ENCODE data around the gene MYRIP.

The MYRIP gene

DNA sequence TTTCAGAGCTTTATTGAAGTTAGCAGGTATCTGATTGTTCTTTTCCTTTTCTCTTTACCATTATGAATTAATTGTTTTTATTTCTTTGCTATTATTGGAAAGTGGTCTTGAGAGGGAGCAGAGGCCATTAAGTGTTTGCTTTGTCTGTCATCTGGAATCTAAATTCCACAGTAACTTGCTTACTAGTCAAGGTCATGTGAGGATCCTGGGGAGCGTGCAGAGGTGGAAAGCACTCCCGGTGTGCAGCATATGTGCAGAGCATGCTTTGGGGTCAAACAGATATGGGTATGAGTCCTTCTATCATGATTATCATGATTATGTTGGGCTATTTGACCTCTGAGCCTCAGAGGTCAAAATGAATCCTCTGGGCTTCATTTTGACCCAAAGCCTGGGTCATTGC lies 96.4 kb downstream of the MYRIP start:
- no peak for DNase-seq (ENCODE audit: low spot score)

DNA sequence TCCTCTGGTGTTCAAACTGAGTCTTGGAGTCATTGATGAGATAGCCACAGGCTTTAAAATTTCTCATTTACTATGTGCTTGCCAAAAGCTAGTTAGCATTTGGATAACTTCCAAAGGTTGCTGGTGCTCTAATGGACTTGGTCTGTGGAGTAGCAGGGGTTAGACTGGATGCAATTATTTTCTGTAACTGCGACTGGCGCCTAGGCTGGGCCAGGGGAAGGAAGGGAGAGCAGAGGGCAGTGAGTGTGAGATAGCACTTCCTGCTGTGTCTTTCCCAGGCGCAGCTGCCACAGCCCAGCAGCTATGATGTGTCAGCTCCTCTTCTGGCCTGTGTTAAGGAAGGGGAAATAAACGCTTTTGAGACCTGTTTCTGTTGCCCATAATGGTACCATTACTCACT lies 98.6 kb downstream of the MYRIP start:
- DNase-seq (ENCODE audit: low spot score) = no peak

DNA sequence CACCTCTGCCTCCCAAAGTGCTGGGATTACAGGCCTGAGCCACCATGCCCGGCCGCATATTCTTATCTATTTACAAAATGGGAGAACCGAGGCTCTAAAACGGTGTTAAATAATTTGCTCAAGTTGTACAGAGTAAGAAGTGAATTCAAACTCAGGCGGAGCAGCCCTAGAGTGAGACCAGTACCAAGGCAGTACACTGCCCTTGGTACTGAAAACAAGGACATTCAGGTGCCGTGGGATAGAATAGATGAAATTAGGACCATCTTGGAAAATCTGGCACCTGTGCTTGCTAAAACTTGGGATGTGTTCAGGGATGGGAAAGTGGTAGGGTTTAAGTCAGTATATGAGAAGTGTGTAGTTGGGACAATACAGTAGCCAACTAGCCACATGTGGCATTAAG lies 100.7 kb downstream of the MYRIP start:
- DNase-seq (ENCODE audit: low spot score) = no peak

DNA sequence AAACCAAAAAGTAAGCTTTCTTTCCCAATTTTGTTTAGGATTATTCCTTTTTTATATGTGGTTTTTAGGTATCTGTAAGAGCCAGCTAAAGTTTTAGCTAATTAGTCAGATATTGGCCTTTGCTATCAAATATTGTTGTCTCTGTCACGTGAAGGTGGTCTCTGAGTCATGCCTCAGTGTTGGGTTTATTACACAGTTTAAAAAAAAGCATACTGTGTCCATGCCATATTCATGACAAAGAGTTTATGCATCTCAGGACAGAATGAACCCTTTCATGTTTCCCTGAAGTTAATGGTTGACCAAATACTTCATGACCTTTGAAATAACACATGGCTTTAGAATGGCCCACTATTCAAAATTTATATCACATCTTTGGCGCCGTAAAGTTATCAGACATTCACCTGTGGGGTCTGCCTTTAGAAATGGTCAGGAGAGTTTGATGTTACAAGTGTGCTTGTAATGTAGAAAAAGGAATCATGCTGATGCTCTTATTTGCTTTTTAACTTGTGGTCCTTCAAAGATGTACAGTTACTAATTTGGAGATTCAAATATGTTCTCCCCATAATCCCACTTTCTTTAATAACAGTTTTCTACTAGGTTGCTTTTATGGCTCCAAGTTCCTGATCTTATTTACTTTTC lies 101.5 kb downstream of the MYRIP start:
- no peak for DNase-seq (ENCODE audit: low spot score)

DNA sequence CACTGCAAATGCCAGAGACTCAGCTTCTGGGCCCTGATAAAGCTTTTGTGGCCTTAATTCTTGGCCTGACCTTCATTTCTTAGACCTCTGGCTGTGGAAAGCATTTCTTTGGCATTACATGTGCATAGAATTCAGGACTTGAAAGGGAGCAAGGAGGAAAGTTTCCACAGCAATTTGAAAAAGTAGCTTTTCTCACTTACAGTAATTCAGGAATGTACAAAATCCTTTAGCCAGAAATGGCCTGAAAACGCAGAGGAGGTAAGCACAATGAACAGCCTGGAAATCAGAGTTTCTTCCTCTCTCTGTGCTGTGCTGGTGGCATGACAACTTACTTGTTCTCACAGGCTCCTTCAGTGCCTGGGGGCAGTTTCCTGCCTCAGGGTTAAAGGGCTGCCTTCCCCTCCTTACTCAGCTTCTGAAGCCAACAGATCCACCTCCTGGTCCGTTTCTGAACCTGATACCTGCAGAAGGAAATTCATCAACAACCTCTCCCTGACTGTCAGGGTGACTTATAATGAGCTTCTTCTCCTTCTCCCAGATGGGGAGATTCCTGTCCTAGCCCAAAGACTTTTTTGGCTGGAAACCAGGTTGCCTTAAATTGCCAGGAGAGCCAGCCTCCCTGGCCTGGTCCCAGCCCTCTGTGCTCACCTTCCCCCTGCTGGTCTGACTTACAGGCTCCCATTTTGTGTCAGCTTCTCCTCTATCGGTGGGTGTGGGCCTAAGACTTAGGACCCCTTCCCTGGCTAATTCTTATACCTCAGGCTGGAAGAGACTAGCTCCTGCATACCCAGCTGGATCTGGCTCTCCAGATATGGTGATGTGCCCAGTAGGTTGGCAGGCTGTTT lies 102.3 kb downstream of the MYRIP start:
- DNase-seq (ENCODE audit: low spot score) = no peak

DNA sequence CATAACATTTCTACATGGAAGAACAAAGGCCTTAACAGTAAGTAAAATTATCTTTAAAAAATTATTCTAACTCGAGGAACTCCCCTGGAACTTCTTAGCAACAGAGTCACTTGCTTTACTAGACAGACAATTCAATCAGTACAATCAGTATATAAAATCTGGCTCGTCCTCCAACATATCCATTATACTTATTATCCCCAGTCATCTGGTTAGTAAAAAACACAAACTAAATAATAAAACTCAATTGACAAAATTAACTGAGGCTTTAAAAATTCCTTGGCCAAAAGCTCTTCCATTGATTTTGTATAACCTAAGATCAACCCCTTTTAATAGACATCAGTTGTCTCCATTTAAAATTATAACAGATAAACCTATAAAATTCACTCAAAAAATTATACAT lies 105.6 kb downstream of the MYRIP start:
- DNase-seq (ENCODE audit: low spot score) = no peak

DNA sequence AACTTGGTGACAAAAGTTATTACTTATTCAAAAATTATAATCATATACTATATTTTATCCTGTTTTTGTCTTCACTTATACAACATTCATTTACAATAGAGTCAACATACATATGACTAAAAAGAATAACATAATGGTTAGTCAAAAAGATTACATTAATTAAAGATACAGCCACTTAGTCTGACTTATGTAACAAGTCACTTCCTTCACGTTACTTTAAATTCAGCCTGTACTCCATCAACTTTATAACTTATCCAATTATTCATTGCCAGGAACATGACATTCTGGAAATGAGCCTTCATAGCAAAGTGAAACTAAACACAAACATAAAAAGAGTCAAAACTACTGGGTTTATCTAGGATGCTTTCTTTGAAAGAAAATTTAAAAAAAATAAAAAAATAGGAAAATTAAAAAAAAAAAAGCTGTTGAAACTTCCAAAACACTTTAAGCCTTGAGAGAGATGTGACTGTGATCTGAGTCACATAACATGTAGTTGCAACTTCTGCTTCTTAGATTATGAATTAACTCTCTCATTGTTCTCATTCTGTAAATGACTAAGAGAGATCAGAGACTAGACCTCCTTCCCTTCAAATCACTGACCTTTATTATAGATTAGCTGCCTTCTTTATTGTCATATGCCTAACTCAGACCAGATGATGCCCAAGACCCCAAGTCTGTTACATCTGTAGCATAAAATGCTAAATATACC lies 107.8 kb downstream of the MYRIP start:
- DNase-seq (ENCODE audit: low spot score) = no peak

DNA sequence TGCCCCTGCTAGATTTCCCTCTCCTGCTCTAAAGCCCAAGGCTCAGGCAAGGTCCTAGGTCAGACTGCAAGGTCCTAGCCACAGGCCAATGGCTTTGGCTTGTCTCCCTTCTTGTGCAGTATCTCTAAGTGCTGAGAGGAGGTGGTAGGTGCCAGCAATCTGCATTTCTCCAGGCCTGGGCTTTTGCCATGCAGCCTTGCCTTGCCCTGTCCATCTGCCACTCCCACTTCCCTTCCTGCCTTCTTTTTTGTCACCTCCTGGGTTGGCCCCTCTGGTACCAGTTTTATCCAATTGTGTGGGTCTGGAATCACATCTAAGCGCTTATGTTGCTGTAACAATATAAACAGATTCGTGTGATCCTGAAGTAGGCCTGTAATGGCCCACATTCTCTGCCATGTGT lies 109.9 kb downstream of the MYRIP start:
- DNase-seq (ENCODE audit: low spot score) = no peak

DNA sequence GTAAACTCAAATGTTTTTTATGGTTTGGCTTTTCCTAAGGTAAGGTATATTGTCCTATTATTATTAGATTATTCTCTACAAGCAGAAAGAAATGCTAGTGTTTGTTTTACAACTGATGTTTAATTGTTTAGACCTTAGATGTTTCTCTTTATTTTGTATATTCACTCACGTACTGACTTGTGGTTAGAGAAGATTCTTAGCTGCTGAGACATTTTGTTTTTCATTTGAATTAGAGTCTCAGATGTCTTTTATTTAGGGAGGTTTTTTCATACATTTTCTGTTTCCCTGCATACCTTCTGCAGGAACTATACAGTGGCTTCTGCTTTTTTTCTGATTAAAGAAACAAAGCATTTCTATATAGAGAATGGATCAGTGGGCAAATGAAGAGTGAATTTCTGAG lies 110.9 kb downstream of the MYRIP start:
- no peak for DNase-seq (ENCODE audit: low spot score)

DNA sequence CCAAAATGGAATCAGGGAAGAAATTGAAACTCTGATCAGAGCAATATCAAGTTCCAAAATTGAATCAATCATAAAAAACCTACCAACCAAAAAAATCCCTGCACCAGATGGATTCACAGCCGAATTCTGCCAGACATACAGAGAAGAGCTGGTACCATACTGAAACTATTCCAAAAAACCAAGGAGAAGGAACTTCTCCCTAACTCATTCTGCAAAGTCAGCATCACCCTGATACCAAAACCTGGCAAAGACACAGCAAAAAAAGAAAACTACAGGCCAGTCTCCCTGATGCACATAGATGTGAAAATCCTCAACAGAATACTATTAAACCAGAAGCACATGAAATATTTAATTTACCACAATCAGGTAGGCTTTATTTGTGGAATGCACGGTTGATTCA lies 118.1 kb downstream of the MYRIP start:
- DNase-seq (ENCODE audit: low spot score) = no peak

DNA sequence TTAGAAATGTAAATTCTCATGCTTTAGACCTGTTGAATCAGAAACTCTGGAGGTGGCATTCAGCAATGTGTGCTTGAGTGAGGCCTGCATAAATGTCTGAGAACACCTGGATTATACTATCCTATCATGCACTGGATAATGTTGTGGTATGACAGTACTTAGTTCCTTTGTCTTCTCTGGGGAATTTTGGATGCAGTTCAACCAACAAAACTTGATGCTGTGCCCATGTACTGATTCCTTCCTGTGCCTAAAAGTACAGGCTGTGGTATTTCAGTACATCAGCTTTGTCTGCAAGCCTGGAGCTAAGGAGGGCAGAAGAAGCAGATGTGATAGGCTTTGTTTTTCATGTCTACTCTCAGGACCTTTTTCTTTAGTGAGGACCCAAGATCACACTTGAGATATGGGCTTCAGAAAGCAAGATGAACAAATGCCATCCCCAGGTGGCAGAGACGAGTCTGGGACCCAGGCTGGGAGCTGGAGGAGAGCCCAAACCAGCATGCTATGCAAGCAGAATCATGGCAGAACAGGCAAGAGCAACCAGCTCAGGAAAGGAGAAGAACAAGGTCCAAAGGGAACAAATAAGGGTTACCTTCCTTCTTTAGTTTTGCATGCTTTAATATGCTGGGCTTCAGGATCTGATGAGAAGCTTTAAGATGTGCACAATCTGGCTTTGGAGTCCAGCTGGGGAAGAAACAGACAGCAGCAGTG lies 124.7 kb downstream of the MYRIP start:
- DNase-seq (ENCODE audit: low spot score) = no peak

DNA sequence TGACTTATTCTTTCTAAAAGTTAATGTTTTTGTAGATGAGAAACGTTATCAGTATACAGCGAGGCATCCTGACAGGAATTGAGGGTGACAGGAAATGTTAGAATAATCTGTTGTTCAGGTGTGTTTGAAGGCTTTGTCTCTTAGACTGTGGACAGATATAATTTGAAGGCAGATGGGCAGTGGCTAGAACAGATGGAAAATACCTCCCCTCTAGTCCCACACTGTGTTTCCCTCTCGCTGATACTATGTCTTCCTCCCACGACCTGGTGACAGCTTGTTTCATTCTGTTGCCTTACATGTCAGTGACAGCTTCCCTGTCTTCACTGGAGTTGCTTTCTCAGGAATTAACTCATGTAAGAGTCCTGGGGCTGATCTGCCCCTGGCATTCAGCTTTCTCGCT lies 125.3 kb downstream of the MYRIP start:
- DNase-seq (ENCODE audit: low spot score) = no peak

DNA sequence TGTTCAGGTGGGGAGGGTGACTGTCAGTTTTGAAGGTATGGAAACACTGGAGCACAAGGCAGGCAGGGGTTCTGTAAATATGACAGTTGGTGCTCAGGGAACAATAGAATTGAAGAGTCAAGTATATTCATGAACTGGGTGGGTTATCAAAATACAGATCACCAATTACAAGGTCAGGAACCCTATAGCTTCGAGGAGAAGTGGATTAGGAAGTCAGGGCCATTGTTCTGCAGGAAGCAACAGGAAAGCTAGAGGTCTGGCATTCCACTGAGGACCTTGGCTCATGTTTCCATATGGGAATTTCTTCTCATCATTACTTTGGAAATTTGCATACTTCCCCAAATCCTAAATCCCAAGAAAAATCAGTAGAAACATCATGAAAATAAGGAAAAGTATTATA lies 125.9 kb downstream of the MYRIP start:
- no peak for DNase-seq (ENCODE audit: low spot score)

DNA sequence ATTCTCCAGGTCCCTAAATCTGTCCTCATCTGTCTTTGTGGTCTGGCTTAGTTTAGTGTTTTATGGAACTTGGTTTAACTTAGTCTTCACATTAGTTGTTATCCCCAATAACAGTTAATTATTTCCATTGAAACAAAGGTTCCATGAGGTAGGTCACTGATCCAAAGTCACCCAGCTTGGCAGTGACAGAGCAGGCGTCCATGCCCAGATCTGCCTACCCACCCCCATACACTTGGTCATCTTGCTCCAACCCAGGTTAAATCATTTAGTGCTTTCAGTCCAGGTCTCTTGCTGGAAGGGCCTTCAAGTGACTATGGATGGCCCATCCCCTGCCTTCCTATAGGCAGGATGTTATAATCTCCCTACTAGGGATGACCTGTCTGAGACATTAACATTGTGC lies 127.4 kb downstream of the MYRIP start:
- no peak for DNase-seq (ENCODE audit: low spot score)

DNA sequence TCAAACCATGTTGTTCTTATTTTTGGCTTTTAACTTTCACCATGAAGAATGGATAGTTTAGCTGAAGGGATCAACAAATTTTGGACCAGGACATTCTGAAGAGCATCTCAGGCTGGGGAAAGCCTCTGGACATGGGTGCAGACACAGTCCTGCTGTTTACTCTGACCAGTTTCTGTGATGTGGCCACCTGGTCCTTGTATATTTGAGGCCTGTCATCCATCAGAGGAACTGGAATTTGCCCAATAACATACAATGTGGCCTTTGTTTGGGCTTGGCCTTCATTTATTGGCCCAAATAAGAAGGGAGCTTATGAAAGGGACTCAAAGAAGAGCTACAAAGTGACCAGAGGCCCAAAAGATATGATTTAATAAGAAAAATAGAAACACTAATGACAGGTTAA lies 127.9 kb downstream of the MYRIP start:
- DNase-seq (ENCODE audit: low spot score) = no peak

DNA sequence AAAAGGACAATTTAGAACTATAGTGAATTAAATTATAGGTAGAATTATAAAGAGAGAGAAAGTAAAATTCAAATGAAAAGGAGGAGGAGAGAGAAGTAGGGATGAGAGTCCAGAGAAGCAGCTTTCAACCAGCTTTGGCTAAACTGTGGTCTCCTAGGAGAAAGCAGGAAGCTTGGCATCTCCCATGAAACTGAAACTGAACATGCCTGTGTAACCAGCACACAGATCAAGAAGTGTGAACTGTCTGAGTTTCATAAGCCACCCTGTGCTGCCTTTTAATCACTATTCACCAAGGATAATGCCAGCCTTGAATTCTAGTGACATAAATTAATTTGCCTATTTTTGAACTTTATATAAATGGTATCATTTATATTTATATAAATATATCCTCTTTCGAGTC lies 128.5 kb downstream of the MYRIP start:
- no peak for DNase-seq (ENCODE audit: low spot score)

DNA sequence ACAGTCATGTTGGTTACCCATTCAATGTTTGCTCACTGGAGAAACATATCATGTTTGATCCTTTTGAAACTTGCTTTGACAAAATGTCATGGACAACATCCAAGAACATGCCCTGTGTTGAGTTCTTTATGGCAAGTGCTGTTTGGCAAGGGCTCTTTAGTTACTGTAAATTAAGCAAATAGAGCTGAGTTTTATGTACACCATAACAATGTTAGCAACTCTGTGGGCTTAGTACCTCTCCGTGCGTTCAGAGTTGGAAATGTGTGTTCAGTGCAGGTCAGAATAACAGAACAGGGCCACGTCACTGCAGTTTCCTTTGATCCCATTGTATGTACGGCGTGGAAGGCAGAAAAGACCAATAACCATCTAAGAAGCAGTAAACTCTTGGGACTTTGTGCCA lies 132.5 kb downstream of the MYRIP start:
- no peak for DNase-seq (ENCODE audit: low spot score)

DNA sequence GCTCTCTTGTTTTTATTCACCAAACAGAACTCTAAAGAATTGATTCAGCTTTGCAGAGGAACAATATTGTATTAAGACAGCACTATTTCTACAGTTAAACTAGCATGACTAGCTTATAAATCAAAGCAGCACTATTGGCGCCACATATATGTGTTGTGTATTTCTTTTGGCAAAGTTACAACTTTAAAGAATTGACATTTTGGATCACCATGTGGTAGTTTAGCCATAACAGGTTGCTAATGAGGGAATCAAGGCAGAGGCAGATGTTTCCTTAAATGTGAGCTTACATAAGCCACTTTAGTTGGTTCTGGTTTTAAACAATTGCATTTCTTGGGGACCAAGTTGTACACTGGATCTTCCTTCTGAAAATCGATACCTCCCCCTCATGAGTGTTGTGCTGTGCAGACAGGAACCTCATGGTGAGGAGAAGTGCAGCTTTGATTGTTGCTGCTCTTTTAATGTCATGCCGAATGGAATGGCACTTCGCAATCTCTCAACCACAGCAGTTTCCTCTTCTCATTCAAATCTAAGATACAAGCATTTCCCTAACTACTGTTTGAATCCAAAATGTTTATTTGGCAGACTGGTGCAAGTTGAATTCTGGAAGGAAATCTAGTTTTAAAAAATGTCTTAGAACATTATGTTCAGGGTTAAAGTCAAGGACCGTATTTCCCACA lies 151.2 kb downstream of the MYRIP start:
- no peak for DNase-seq (ENCODE audit: low spot score)

DNA sequence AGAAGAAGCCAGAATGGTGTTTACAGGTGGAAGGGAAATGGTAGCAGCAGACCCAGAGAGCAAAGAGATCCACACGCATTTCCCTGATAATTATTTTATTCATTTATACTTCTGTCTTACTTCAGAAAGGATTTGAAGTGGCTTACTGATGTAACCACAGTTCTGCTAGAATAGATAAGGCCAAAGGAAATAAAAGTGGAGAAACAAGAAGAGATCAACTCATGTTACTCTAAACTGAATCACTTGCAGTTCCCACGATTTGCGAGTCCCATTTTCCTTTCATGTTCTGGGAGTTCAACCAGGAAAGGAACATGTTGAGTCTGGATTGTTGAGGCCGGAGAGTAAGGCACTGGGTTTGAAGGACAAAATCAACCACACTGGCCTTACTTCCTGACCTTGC lies 151.8 kb downstream of the MYRIP start:
- no peak for DNase-seq (ENCODE audit: low spot score)

DNA sequence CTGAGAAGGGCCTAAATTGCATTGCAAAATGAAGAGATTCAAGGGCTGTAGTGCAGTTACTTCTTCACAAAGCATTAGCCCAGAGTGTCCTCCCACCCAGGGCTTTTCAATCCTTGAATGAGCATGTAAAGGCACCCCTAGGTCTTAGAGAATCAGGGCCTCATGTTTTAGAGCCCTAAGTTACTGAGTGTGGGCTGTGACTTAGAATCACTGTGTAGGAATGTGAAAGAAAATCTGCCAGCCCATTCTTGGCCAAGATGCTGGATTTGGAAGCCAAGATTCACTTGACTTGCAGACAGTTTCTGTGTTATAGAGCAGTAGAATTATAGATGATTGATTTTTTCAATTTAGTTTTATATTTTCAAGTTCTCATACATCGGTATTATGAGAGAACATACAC lies 153.2 kb downstream of the MYRIP start:
- DNase-seq (ENCODE audit: low spot score) = no peak

DNA sequence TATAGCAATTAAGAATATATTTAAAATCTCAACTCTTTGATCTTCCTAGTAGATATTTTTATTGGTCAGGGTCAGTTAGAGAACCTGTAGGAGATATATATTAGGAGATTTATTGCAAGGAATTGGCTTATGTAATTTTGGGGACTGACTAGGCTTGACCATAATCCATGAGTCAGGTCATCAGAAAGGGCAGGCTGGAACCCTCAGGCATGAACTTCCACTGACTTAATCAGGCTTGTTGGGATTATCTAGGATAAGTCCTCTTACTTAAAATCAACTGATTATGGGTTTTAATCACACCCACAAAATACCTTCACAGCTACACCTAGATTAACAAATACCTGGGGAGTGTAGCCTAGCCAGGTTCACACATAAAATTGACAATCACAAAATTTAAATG lies 156.1 kb downstream of the MYRIP start:
- no peak for DNase-seq (ENCODE audit: low spot score)

DNA sequence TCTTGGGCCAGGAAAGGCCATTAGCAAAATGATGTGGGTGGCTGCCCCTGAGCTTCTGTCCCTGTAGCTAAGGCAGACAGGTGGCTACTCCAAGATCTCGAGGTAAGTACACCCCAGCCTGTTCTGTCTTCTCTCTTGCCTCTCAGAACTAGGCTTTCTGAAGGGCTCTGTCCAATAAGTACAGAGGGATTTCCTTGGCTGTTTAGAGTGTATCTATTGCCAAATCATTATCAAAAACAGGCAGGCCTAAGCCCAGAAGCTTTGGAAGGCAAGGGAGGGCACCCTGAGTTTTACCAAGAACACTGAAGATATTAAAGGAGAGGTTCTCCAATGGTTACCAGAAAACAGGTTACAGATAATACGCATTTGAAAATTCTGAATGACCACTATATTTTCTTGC lies 156.6 kb downstream of the MYRIP start:
- DNase-seq (ENCODE audit: low spot score) = no peak

Data from NAMALWA (cell line).